PFSK-1 (cell line): ENCODE measurements around the gene GPC6.

Experiments used
- FOXP2 ChIP-seq: optimal IDR thresholded peaks from 2 replicates; pipeline ENCODE3; 2011; ENCODE audit warnings: borderline replicate concordance, control low read depth, inconsistent platforms; ENCODE audit not compliant: insufficient read depth; ENCODE audit errors: extremely low read length, extremely low read depth
- POLR2AphosphoS5 ChIP-seq: IDR thresholded peaks from 2 replicates; pipeline ENCODE4 v1.6.1; 2012; ENCODE audit warnings: low read depth, mild to moderate bottlenecking, control low read depth, low read length, moderate library complexity
- REST ChIP-seq, 2 experiments: IDR thresholded peaks; 2 replicates each; pipeline versions ENCODE4 v1.6.1 to v1.8.0; 2011 to 2012; ENCODE audit warnings: low read depth in 2 of 2, low read length in 2 of 2, control low read depth in 1 of 2, inconsistent platforms in 1 of 2, mild to moderate bottlenecking in 1 of 2, moderate library complexity in 1 of 2; ENCODE audit not compliant: insufficient read depth in 1 of 2
- SIN3A ChIP-seq: IDR thresholded peaks from 2 replicates; pipeline ENCODE4 v1.6.1; 2012; ENCODE audit warnings: mild to moderate bottlenecking, low read length, moderate library complexity, borderline replicate concordance; ENCODE audit not compliant: insufficient read depth
- TAF1 ChIP-seq: IDR thresholded peaks from 2 replicates; pipeline ENCODE4 v1.6.1; 2012; ENCODE audit warnings: low read length, control low read depth, borderline replicate concordance; ENCODE audit not compliant: insufficient read depth

Gene GPC6

GRCh38 chr13:94353167-94353710 is 1126.6 kb downstream of the GPC6 start:
- no peak for TF ChIP-seq TAF1
- TF ChIP-seq SIN3A: no peak
- TF ChIP-seq REST (IDR thresholded peaks at IDR 0.05; ENCODE audit: insufficient read depth in 1 of 2, low read depth in 2 of 2, low read length in 2 of 2): no peak
- TF ChIP-seq FOXP2: no peak
- no peak for TF ChIP-seq POLR2AphosphoS5

- no peak for TF ChIP-seq FOXP2
- no peak for TF ChIP-seq REST (IDR thresholded peaks at IDR 0.05; ENCODE audit: insufficient read depth in 1 of 2, low read depth in 2 of 2, low read length in 2 of 2)
- no peak for TF ChIP-seq POLR2AphosphoS5
- TF ChIP-seq TAF1: no peak
- TF ChIP-seq SIN3A: no peak
These were observed 1133.3 kb downstream of the GPC6 start for GRCh38 chr13:94359875-94360274.

- TF ChIP-seq TAF1: no peak
- no peak for TF ChIP-seq REST (IDR thresholded peaks at IDR 0.05; ENCODE audit: insufficient read depth in 1 of 2, low read depth in 2 of 2, low read length in 2 of 2)
- TF ChIP-seq FOXP2: no peak
- no peak for TF ChIP-seq POLR2AphosphoS5
- no peak for TF ChIP-seq SIN3A
These were observed 1135.9 kb downstream of the GPC6 start for GRCh38 chr13:94362411-94362909.

DNA sequence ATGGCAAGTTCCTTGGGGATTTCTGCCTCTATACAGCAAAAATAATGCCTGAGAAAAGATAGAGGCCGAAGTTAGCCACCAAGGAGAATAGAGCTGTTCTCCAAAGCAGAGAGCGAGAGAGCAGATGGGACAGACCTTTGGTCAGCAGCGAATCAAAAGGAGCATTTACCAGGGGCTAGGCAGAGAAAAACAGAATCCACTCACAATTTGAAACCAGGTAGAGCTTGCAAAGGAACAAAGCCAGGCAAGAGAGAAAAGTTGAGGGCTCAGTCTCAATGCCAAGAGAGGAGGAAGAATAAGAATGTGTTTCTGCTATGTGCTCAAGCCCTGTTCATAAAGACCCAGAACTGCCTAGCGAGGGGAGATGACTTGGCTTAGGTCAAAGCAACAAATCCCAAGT is 1140.1 kb downstream of the GPC6 start:
- no peak for TF ChIP-seq TAF1
- no peak for TF ChIP-seq FOXP2
- no peak for TF ChIP-seq REST (IDR thresholded peaks at IDR 0.05; ENCODE audit: insufficient read depth in 1 of 2, low read depth in 2 of 2, low read length in 2 of 2)
- no peak for TF ChIP-seq SIN3A
- TF ChIP-seq POLR2AphosphoS5: no peak

DNA sequence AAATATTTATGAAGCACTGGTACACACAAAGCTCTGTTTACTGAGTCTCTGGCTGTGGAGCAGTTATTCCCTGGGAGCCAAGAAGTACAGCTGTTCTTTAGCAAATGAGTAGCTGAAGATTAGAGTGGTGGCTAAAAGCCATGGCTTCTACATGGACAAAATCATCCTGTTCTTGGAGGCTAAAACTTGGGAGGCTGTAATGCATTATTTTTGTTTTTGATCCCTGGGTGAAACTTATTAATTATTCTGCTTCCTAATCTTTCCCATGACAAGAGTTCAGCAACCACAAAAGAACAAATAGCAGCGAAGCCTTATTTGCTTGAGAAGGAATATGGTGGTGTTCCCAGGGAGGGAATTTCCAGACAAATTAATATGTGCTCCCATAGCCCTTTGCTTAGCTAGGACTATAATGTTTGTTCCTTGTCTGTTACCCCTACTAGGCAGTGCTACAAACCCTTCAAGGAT is 1143.4 kb downstream of the GPC6 start:
- no peak for TF ChIP-seq SIN3A
- TF ChIP-seq TAF1: no peak
- TF ChIP-seq REST (IDR thresholded peaks at IDR 0.05; ENCODE audit: insufficient read depth in 1 of 2, low read depth in 2 of 2, low read length in 2 of 2): no peak
- no peak for TF ChIP-seq FOXP2
- TF ChIP-seq POLR2AphosphoS5: no peak
